Measurements from ENCODE around the gene UGT2A1. TPM values are rescaled to one million over a fixed set of nuclear protein-coding genes. Genes with fewer than 3 reads are reported as not detected.
A peak's percentile ranks its signal among the peaks of the same experiment; 100 is the strongest.

Gene UGT2A1
- total and polyA plus RNA-seq, 3 experiments from 2014 or later, result not detected

DNA sequence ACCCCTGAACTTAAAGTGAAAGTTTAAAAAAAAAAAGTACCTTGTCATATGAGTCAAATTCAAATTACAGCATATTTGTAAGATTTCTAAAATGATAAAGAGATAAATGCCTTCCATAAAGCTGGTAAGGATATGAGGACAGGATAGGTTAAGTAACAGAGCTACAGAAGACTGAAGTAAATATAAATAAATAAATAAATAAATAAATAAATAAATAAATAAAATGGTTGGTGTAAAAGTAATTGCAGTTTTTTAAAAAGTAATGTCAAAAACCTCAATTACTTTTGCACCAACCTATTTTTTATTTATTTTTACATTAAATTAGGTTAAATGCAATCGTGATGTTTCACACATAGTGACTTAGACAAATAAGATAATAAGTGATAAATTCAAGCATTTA lies 75.8 kb downstream of the UGT2A1 start:
- no peaks in the 10 kb centered on the region for H3K27me3 Mint-ChIP-seq
- H3K27ac ChIP-seq (ENCODE audit: low read depth, low read length), result no peak overlapping the region
- H3K4me1 Mint-ChIP-seq, result no peaks in the 10 kb centered on the region
- H3K27ac Mint-ChIP-seq, result no peak overlapping the region
- no peaks in the 10 kb centered on the region for H3K36me3 ChIP-seq (ENCODE audit: insufficient read depth, low read length)
- no peaks in the 10 kb centered on the region for H3K27me3 ChIP-seq (ENCODE audit: insufficient read depth, low read length, poor library complexity, severe bottlenecking)
- ChIA-PET CTCF (no interaction called here), POLR2A (no interaction called here)
- H3K4me1 ChIP-seq (ENCODE audit: insufficient read depth, low read length), result no peaks in the 10 kb centered on the region
- no peak for DNase-seq
- peaks cover 0 to 5% (median 0%) of the 10 kb centered on the region in 5 donors for H3K9me3 Mint-ChIP-seq
- no peak overlapping the region for H3K4me3 ChIP-seq (ENCODE audit: low read length)
- H3K36me3 Mint-ChIP-seq, result no peaks in the 10 kb centered on the region
- no peak overlapping the region for H3K4me3 Mint-ChIP-seq
- no peaks in the 10 kb centered on the region for H3K9me3 ChIP-seq (ENCODE audit: low read length)

DNA sequence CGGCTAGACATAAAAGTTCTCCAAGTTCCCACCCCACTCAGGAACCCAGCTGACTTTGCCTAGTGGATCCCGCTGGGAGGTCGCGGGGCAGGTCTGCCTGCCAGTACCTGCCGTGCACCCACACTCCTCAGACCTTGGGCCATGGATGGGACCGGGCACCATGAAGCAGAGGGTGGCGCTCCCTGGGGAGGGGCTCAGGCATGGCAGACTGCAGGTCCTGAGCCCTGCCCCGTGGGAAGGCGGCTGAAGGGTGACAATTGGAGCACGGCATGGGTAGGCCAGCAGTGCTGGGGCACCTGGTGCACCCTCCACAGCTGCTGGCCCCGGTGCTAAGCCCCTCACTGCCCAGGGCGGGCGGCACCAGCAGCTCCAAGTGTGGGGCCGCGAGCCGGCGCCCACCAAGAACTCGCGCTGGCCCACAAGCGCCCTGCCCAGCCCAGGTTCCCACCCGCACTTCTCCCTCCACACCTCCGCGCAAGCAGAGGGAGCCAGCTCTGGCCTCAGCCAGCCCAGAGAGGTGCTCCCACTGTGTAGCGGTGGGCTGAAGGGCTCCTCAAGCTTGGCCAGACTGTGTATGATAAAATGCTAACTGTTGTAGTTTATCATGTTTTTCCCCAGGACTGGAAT lies 76.7 kb downstream of the UGT2A1 start:
- Histone ChIP-seq H3K27ac (ENCODE audit: low read depth, low read length) (no peak overlapping the region), H3K27me3 (ENCODE audit: insufficient read depth, low read length, poor library complexity, severe bottlenecking) (no peaks in the 10 kb centered on the region), H3K4me1 (ENCODE audit: insufficient read depth, low read length) (no peaks in the 10 kb centered on the region), H3K4me3 (ENCODE audit: low read length) (no peak overlapping the region), H3K36me3 (ENCODE audit: insufficient read depth, low read length) (no peaks in the 10 kb centered on the region), H3K9me3 (ENCODE audit: low read length) (no peaks in the 10 kb centered on the region)
- ChIA-PET POLR2A (no interaction called here), CTCF (no interaction called here)
- DNase-seq, result peak in 1 of 5 donors; percentile 26
- no peak overlapping the region for H3K4me3 Mint-ChIP-seq
- H3K27ac Mint-ChIP-seq, result no peak overlapping the region
- H3K4me1 Mint-ChIP-seq, result no peaks in the 10 kb centered on the region
- H3K27me3 Mint-ChIP-seq, result no peaks in the 10 kb centered on the region
- no peaks in the 10 kb centered on the region for H3K36me3 Mint-ChIP-seq
- H3K9me3 Mint-ChIP-seq, result peaks cover 0 to 5% (median 0%) of the 10 kb centered on the region in 5 donors

DNA sequence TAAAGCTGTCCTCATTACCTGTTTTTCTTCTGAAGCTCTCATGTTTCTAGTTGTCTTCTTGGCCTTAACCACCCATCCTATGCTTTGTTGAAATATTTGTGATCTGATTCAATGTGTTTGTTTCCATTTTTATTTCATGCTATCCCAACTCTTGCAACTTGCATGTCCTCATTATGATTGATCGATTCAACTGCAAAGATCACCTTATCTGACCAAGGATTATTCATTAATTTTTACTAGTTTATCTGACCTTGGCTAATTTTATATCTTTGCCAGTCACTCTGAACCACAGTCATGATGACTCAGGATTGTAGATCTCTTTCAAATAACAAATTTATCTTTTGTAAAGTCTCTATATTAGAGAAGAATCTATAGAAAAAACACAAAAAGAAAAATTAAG lies 84.3 kb downstream of the UGT2A1 start:
- POLR2A ChIA-PET, result no interaction called here
- CTCF ChIA-PET, result no interaction called here
- H3K27ac ChIP-seq (ENCODE audit: low read depth, low read length), result no peak overlapping the region
- no peaks in the 10 kb centered on the region for H3K27me3 Mint-ChIP-seq
- no peak overlapping the region for H3K4me3 Mint-ChIP-seq
- H3K27me3 ChIP-seq (ENCODE audit: insufficient read depth, low read length, poor library complexity, severe bottlenecking), result no peaks in the 10 kb centered on the region
- no peaks in the 10 kb centered on the region for H3K36me3 ChIP-seq (ENCODE audit: insufficient read depth, low read length)
- H3K4me1 ChIP-seq (ENCODE audit: insufficient read depth, low read length), result no peaks in the 10 kb centered on the region
- H3K27ac Mint-ChIP-seq, result no peak overlapping the region
- H3K9me3 ChIP-seq (ENCODE audit: low read length), result no peaks in the 10 kb centered on the region
- peaks cover 0 to 22% (median 0%) of the 10 kb centered on the region in 5 donors for H3K9me3 Mint-ChIP-seq
- H3K4me3 ChIP-seq (ENCODE audit: low read length), result no peak overlapping the region
- H3K36me3 Mint-ChIP-seq, result no peaks in the 10 kb centered on the region
- no peak for DNase-seq
- H3K4me1 Mint-ChIP-seq, result no peaks in the 10 kb centered on the region

DNA sequence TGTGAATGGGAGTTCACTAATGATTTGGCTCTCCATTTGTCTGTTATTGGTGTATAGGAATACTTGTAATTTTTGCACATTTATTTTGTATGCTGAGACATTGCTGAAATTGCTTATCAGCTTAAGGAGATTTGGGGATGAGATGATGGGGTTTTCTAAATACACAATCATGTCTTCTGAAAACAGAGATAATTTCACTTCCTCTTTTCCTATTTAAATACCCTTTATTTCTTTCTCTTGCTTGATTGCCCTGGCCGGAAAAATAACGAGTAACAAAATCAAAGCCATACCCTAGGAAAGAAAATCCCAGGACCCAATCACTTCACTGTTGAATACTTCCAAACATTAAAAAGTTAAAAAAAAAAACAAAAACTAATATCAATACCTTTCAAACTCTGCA lies 89.6 kb downstream of the UGT2A1 start:
- H3K27me3 ChIP-seq (ENCODE audit: insufficient read depth, low read length, poor library complexity, severe bottlenecking), result no peaks in the 10 kb centered on the region
- no peaks in the 10 kb centered on the region for H3K9me3 ChIP-seq (ENCODE audit: low read length)
- no peaks in the 10 kb centered on the region for H3K27me3 Mint-ChIP-seq
- H3K4me3 Mint-ChIP-seq, result no peak overlapping the region
- H3K4me3 ChIP-seq (ENCODE audit: low read length), result no peak overlapping the region
- CTCF ChIA-PET, result no interaction called here
- POLR2A ChIA-PET, result no interaction called here
- no peaks in the 10 kb centered on the region for H3K36me3 ChIP-seq (ENCODE audit: insufficient read depth, low read length)
- H3K9me3 Mint-ChIP-seq, result peaks cover 0 to 26% (median 8%) of the 10 kb centered on the region in 5 donors
- no peaks in the 10 kb centered on the region for H3K36me3 Mint-ChIP-seq
- H3K27ac ChIP-seq (ENCODE audit: low read depth, low read length), result no peak overlapping the region
- no peaks in the 10 kb centered on the region for H3K4me1 Mint-ChIP-seq
- DNase-seq, result no peak
- no peaks in the 10 kb centered on the region for H3K4me1 ChIP-seq (ENCODE audit: insufficient read depth, low read length)
- H3K27ac Mint-ChIP-seq, result peak overlapping the region in 1 of 8 donors; percentile 36

DNA sequence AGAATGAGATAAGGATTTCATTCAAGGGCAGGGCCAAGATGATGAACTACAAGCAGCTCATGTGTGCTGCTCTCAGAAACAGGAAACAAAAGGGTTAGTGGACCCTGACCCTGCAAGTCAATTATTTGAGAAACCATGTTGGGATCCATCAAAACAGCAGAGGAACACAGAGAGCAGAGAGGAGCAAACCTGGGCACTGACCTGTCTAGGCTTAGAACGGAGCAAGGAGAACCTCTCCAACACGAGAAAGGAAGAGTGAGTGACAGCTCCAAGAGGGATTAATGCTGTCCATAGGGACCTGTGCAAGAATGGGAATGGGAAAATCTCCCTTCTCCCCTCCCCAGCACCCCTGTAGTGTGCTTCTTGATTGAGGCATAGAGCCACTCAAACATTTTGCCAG lies 103.4 kb downstream of the UGT2A1 start:
- DNase-seq, result no peak
- no peaks in the 10 kb centered on the region for H3K36me3 Mint-ChIP-seq
- H3K4me1 Mint-ChIP-seq, result no peaks in the 10 kb centered on the region
- H3K9me3 Mint-ChIP-seq, result peaks cover 0 to 18% (median 0%) of the 10 kb centered on the region in 5 donors
- ChIA-PET CTCF (no interaction called here), POLR2A (no interaction called here)
- no peak overlapping the region for H3K27ac Mint-ChIP-seq
- no peak overlapping the region for H3K4me3 Mint-ChIP-seq
- H3K4me1 ChIP-seq (ENCODE audit: insufficient read depth, low read length), result no peaks in the 10 kb centered on the region
- no peaks in the 10 kb centered on the region for H3K9me3 ChIP-seq (ENCODE audit: low read length)
- no peaks in the 10 kb centered on the region for H3K36me3 ChIP-seq (ENCODE audit: insufficient read depth, low read length)
- H3K4me3 ChIP-seq (ENCODE audit: low read length), result no peak overlapping the region
- H3K27me3 Mint-ChIP-seq, result no peaks in the 10 kb centered on the region
- H3K27ac ChIP-seq (ENCODE audit: low read depth, low read length), result no peak overlapping the region
- H3K27me3 ChIP-seq (ENCODE audit: insufficient read depth, low read length, poor library complexity, severe bottlenecking), result no peaks in the 10 kb centered on the region

DNA sequence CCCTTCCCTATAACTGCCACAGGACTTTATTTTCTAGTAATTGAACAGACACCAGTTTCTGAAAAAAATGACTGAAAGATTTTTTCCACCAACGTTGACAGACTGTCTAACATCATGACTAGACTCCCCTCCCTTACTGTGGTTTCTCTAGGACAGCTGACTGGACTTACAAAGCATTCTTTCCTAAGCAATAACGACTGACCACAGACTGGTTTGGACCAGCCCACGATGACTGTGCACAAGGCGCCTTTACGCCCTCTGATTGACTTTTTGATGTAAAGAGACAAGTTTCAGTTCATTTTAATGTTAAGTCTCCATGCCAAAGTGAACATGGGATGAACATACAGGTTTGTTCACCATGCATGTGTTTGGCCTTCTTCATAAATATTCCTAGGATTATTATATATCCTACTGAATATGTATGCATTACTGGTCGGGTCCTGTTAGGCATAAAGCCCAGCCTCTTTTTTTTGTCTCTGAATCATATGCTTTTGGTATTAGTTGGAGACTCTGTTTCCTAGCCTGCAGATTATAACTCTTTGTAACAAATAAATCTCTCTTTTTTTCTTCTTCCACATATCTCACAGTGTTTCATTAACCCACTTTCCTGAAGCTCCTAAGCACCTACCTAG lies 106.8 kb downstream of the UGT2A1 start:
- ChIA-PET CTCF (no interaction called here), POLR2A (no interaction called here)
- no peaks in the 10 kb centered on the region for H3K36me3 ChIP-seq (ENCODE audit: insufficient read depth, low read length)
- H3K27ac Mint-ChIP-seq, result no peak overlapping the region
- no peaks in the 10 kb centered on the region for H3K27me3 Mint-ChIP-seq
- peaks cover 0 to 12% (median 0%) of the 10 kb centered on the region in 5 donors for H3K9me3 Mint-ChIP-seq
- H3K9me3 ChIP-seq (ENCODE audit: low read length), result no peaks in the 10 kb centered on the region
- H3K4me3 Mint-ChIP-seq, result no peak overlapping the region
- no peaks in the 10 kb centered on the region for H3K4me1 Mint-ChIP-seq
- H3K4me1 ChIP-seq (ENCODE audit: insufficient read depth, low read length), result no peaks in the 10 kb centered on the region
- no peak overlapping the region for H3K27ac ChIP-seq (ENCODE audit: low read depth, low read length)
- no peaks in the 10 kb centered on the region for H3K36me3 Mint-ChIP-seq
- no peak overlapping the region for H3K4me3 ChIP-seq (ENCODE audit: low read length)
- no peak for DNase-seq
- no peaks in the 10 kb centered on the region for H3K27me3 ChIP-seq (ENCODE audit: insufficient read depth, low read length, poor library complexity, severe bottlenecking)

Other genes starting within 250 kb of the UGT2A1 start
- gene UGT2B4, start 157.3 kb downstream of the UGT2A1 start, total RNA-seq, result not detected
- gene UGT2B4, start 157.3 kb downstream of the UGT2A1 start, polyA plus RNA-seq, result not detected
- gene UGT2A2, start 13.6 kb downstream of the UGT2A1 start, total RNA-seq, result not detected
- gene UGT2A2, start 13.6 kb downstream of the UGT2A1 start, polyA plus RNA-seq, result not detected
- under 1 TPM; 0.20 to 0.22 TPM for gene SULT1B1, start 107.4 kb upstream of the UGT2A1 start, total RNA-seq
- gene SULT1B1, start 107.4 kb upstream of the UGT2A1 start, polyA plus RNA-seq, result 1.8 TPM
- gene SULT1E1, start 206.9 kb upstream of the UGT2A1 start, total RNA-seq, result not detected
- not detected for gene SULT1E1, start 206.9 kb upstream of the UGT2A1 start, polyA plus RNA-seq

All from CD8-positive, alpha-beta memory T cell (primary cell).